Left renal cortex interstitium (tissue), 4 donors: ENCODE measurements around the gene ADGRD1. TPM values are rescaled to one million over a fixed set of nuclear protein-coding genes. Genes with fewer than 3 reads are reported as not detected.

Experiments
- DNase-seq, 4 donors: peaks; one replicate each; pipeline ENCODE4 v3.0.0-alpha.2; 2013; ENCODE audit warnings: low read depth in 4 of 4, low spot score in 2 of 4, missing footprints in 1 of 4
- polyA plus RNA-seq, 4 donors: library from polyadenylated mRNA; unstranded; fragments of 120-200 nt; gene quantifications; one replicate each; pipeline ENCODE4 v1.2.1, GENCODE V29; 2013; ENCODE audit not compliant: insufficient read length in 4 of 4

Gene ADGRD1
- polyA plus RNA-seq, 4 donors, result 13.3 to 17.5 (median 14.2) TPM

DNA sequence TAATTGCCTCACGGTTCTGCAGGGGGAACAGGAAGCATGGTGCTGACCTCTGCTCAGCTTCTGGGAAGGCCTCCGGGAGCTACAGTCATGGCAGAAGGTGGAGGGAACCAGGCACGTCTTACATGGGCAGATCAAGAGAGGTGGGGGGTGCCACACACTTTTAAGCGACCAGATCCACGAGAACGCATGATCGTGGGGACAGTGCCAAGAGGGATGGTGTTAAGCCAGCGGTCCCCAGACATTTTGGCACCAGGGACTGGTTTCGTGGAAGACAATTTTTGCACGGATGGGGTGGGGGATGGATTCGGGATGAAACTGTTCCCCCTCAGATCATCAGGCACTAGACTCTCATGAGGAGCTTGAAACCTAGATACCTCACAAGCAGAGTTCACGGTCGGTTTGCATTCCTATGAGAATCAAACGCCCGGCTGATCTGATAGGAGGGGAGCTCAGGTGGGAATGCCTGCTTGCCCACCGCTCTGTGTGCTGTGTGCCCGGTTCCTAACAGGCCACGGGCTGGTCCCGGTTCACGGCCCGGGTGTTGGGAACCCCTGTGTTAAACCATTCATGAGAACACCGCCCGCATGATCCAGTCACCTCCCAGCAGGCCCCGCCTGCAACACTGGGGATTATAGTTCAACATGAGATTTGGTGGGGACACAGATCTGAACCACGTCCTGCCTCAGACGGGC is 96.9 kb downstream of the ADGRD1 start:
- no peak for DNase-seq

DNA sequence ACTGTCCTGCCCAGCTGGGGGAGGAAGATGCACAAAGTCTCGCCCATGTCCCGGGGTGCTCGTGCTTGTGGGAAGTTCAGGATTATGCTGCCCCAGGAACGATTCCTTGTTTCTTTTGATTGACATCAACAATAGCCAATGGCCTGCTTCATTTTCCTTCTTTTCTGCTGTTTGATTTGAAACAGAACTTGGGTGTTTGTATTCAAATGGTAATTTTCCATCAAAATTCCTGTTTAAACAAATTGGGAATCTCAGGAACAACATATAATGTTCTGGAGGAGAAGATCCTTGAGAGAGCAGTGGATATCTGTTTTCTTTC is 97.4 kb downstream of the ADGRD1 start:
- no peak for DNase-seq

DNA sequence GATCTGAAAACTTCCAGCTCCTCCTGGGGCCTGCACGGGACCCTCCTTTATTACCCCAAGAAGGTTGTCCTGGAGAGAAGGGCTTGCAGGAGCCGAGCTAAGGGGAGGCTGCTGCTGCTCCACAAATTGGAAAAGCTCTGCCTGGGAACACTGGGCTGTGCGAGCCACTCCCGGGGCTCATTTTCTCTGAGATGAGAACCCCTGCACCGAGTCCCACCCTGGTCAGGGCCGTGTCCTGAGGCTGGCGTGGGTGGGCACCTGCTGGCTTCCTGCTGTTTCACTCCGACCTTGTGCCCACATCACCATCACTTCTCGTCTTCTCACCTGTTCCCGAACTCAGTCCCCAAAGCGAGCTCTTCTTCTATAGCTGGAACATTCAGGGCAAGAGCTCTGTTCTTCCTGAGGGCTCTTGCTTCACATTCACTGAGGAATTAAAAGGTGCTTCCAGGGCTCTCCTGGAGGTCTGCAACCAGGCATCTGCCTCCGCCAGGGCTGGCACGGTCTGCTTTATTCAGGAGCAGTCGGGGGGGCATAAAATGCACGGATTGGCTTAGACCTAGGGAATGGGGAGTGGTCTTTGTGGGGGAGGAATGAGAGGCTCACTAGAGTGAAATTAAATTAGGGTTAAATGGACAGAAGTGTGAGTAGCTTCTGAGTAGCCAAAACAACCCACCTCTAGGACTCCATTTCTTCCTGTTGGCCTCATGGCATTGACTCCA is 98.5 kb downstream of the ADGRD1 start:
- no peak for DNase-seq

DNA sequence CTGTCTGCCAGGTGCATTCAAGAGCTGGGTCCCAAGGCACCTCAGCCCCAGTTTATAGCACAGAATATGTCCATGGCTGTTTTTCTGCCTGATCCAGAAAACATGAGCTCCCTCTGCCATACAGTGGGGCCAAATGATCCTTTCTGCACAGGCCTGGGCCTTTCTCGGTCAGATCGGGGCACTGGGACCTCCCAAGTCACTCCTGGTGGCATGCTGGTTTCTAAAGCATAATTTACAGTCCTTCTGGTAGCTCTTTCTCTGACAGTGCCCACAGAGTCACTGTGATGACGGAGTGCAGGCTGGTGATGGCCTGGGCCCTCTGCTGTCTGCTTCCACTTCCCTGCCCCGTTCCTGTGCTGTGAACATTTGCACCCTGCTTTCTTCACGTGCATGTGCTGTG is 99.2 kb downstream of the ADGRD1 start:
- no peak for DNase-seq

DNA sequence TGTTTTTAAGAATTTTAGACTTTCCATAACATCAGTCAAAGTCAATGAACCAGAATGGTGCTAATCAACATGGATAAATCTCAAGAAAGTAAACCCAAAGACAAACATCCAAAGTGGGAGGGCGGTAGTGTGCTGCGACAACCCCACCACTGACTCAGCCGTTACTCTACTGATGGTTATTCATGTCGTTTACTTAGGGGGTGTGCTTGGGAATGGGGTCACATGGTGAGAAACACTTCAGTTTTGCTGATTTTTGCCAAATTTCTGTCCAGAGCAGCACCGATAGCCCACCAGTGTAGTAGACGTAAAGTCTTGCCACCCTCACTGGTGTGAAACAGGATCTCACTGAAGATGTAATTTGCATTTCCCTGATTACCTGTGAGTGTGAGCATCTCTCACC is 99.9 kb downstream of the ADGRD1 start:
- no peak for DNase-seq

DNA sequence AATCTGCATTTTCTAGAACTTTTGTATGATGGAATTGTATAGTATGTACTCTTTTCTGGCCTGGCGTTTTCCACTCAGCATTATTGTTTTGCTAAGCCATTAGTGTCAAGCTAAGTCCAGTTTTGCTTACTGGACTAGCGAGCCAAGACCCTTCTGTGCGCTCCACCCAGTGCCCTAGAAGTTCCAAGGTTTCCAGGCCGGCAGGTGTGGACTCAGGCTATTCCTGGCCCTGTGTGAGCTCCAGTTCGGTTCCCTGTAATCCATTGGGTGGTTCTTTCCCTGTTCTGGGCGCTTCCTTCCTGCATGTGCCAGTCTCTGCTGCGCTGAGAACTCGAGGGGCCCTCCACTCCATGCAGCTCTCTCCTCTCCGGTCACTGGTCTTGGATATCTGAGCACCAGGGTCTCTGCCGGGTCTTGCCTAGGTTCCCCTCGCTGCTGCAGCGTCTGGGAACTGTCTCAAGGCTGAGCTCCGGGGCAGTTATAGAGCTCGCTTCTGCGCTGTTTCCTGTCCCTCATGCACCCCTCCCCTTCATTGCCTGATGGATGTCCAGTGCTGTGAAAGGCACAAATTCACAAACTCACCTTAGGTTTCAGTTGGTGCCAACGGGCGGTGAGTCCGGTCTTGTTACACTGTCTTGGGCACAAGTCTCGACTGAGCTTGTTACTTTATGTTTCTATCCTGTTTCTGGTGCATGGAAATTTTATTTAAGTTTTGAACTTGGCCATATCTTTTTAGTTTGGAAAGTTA is 100.8 kb downstream of the ADGRD1 start:
- no peak for DNase-seq

DNA sequence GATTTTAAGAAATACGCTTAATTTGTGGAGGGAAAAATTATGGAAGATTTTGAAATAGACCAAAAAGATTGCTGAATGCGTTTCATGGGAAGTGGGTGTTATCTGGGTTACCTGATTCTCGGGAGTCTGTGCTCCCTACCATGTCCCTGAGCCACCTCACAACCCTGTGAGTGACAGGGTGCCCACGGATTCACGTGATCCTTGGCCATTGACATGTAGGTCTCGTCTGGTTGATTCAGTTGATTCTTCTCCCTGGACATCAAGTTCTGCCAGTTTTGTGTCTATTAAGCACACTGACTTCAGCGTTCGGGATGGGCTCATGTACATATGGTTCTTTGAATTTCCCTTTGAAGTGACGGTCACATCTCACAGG is 101.4 kb downstream of the ADGRD1 start:
- DNase-seq, result no peak

DNA sequence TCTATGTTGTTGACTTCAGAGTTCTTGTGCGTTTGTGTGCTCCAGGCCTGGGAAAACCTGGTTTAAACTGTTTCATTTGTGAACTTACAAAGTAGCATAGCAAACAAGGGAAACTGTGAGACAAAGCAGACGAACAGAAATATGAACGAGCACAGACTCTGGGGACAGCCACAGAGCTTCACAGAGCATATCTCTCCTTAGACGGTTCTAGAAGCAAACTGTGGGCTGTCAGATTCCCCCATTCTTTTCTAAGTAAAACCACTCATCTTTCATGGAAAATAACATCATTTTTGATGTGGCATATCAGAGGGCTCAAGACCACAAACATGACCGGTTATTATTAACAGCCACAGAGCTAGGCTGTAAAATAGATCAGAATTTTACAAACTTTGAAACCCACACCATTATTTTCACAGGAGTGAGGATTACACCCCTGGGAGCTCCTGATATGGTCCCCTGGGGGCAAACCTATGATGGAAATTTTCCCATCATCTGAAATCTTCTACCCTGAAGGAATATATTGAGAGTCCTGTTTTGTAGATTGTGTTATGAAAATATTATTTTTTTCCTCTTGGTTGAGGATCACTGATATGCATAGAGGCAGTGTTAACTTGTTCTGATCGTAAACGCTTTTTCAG is 102.0 kb downstream of the ADGRD1 start:
- no peak for DNase-seq

DNA sequence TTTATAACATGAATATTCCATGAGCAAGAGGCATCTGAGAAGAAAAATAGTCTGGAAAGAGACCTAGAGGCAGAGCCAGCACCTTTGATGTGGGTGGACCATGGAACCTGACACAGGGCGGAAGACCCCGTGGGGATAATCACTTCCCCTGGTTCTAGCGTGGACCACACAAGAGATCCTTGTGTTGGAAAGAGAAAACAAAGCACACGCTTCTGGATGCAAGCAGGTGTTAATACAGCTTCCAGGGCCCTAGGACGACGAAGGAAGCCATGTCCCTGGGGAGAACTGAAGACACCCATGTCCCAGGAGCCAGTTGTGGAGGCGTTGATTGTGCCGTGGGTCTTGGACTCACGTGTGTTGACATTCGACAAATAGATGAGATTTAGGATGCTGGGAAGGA is 102.9 kb downstream of the ADGRD1 start:
- DNase-seq, result no peak

DNA sequence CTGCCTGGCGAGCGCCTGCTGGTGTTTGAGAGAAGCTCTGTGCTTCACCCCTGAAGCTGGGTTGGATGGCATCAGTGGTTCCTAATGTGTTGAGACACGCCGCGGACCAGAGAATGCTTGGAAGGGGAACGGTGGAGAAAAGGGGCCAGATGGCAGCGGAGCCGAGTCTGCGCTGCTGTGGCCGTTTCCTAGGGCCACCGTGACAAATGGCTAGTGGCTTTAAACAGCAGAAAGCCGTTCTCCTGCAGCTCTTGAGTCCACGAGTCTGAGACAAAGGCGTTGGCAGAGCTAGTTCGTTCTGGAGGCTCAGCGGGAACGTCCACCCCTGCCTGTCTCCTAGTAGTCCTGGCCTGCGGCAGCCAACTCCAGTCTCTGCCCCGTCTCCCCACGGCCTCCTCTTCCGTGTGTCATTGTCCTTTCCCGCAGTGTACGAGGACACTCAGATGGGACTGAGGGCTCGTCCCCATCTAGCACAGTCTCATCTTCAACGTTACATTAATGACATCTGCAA is 103.6 kb downstream of the ADGRD1 start:
- no peak for DNase-seq

DNA sequence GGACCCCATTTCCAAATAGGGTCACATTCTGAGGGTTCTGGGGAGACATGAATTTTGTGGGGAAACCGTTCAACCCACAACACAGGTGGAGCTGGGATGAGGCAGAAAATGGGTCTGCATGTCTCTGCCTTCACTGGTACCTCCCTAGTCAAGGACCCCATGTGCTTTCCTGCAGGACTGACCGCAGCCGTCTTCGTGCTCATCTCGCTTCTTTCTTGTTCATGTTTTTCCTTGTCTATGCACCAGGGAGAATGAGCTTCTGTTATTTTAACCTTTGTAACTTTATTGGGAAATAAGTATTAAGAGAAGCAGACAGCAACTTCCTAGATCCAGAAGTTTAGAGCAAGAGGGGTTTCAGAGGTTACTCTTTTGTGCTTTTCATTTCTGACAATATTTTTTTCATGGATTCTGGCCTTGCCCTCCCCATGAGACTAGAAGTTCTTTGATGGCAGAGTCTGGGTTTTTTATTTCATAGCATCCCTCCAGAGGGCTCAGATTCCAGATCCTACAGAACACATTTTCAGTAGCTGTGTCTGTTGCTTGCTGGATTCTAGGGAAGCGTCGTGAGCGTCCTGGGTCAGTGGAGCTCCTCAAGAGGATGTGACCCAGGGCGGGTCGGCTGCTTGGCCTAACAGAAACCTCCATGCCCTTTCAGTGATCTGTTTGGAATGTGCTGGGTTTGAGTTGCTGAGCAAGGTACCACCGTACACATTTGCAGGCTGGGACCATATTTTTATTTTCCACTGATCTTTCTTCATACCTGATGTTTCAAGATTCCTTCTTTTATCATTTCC is 104.2 kb downstream of the ADGRD1 start:
- no peak for DNase-seq

DNA sequence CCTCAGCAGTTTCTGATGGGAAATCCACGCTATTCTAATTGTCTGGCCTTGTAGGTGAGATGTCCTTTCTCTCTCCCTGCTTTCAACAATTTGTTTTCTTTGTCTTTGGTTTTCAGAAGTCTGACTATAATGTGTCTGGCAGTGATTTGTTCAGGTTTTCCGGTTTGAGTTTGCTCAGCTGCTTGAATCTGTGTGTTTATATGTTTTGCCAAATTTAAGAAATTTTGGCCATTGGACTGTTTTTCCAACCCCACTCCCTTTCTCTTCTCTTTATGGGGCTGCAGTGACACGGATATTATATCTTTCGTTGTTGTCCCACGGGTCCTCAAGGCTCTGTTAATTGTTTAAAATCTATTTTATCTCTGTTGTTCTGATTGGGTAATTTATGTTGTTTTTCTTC is 105.0 kb downstream of the ADGRD1 start:
- DNase-seq, result no peak

DNA sequence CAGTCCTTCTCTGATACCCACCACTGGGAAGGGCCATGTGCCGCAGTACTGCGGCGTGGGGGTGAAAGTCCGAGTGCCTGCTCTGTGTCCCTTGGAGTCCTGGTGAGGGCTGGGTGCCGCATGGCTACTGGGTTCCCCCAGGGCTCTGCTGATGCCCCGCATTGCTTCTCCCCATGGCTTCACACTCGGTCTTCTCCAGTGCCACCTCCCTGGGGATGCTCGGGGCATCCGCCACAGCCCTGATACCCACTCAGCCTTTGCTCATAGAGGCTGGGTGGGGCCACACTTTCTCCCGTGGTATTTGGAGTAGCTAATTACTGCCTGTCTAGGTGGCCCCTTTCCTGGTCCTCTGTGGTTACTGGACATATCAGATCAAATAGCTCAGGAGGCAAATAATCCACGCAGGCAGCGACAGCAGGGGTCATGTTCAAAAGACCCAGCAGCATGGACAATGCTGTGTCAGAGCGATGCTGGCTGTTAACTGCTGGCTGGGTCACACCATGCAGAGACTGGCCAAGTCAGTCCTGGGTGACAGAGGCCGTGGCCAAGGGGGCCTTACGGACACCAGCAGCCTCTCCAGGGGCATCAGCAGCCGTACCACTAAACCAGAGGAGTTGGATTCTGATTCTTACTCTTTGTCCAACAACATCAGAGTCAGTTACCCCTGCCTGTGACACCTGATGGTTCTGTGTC is 106.5 kb downstream of the ADGRD1 start:
- no peak for DNase-seq

DNA sequence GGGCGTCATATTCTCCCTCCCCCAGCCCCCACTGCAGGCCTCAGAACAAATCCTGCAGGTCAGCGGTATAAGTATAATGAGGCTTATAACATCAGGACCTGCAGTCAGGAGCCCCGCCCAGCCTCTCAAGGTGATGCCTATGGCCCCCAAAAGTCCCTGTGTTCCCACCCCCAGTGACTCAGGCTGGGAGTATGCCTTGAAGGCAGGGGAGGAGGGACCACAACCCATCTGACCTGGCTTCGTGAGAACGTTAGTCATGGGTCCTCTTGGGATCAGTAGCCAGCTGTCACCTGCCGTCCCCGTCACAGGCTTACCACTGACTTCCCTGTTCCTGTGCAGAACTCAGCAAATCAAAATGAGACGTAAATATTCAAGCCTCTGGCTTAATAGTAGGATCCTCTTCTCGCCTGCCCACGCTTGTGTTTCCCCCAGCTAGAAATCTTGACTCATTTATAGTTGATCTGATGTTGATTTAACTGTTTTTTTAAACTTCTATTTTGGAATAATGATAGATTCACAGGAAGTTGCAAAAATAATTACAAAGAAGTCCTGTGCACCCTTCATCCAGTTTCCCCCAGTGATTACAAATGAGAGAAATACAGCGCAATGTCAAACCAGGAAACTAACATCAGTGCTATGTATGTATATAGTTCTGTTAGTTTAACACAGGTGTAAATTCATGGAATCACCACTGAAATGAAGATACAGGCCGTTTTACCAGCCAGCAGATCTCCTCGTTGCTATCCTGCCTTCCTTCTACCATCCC is 107.5 kb downstream of the ADGRD1 start:
- no peak for DNase-seq

DNA sequence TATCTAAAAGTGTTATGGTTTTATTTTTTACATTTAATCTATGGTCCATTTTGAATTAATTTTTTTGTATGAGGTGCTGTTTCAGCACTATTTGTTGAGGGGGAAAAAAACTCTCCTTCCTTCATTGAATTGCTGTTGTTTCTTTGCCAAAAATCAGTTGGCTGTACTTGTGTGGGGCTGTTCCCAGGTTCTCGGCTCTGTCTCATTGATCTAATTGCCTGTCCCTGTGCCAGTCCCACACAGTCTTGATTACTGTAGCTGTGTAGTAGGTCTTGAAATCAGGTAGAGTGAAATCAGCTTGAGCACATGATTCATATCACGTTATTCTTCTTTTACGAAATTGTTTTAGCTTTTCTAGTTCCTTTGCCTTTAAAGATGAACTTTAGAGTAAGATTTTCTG is 109.7 kb downstream of the ADGRD1 start:
- no peak for DNase-seq

DNA sequence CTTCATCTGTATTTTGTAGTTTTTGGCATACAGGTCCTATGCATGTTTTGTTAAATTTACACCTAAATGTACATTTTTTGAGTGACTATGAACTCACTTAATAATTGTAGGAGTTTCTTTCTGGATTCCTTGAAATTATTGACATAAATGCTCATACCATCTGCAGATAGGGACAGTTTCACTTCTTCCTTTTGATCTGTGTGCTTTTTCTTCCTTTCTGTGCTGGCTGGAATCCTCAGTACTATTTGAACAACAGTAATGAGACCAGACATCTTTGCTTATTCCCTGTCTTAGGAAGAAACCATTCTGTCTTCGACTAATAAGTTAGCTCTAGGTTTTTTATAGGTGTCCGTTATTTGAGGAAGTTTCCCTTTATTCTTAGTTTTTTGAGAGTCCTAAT is 110.3 kb downstream of the ADGRD1 start:
- DNase-seq, result no peak

DNA sequence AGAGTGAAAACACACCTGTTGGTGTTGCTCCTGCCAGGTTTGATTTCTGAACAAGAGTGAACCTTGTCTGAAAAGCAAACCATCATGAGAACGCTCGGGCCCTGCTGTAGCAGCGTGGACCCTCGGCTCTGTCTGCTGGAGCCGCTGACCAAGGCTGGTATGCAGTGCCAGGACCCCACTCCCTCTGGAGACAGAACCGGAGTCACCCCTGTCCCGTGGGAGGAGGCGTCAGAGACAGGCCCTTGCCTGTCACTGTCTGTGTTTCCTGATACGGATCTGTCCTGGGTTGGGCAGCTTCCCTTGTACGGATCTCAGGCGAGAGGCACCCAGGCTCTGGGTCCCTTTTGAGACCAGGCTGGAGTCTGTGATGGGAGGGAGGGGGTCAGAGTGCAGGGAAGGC is 111.6 kb downstream of the ADGRD1 start:
- no peak for DNase-seq

DNA sequence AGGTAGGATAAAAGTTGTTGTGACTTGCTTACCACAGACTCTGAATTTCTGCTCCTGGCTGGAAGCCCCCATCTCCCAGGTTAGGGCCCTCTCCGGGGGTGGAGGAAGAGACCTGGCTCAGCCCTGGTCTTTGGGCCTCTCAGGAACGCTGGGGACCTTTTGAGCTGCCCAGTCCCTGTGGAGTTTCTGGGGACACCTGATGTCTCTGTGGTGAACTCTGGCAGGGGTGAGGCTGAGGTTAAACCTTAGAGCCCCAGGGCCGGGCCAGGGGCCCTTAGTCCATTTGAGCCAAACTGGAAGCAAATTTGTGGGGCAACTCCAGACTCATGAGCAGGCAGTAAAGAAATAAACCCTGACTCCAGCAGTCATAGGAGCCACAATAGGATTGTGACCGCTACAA is 112.1 kb downstream of the ADGRD1 start:
- DNase-seq, result no peak

DNA sequence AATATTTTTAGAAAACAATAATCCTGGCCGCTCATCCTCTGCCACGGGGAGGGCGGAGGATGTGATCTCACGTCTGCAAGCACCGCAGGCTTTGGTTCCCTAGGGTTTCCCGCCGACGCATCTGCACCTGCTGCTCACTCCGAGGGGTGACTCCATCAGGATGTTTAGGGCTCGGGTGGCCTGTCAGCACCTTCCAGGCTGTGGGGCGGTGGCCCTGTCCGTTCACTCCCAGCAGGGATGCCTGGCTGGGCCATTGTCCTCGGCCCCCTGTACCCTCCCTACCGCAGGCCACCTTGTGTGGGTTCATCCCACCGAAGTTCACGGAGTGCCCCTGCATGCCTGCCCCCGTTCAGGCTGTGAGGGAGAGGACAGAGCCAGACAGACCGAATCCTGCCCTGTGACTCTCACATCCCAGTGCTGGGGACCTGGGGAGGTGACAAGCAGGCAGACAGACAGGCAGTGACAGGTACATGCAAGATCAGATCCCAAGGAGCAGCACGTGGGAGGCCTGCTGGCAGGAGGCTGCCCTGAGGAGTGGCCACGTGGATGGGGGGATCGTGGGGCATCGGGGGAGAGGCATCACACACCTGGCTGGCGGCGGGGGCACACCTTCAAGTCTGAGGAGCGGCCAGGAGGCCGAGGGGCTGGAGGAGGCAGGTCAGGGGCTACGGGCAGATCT is 112.6 kb downstream of the ADGRD1 start:
- DNase-seq, result no peak
